ENCODE measurements around the gene DNER.

Gene DNER

DNA sequence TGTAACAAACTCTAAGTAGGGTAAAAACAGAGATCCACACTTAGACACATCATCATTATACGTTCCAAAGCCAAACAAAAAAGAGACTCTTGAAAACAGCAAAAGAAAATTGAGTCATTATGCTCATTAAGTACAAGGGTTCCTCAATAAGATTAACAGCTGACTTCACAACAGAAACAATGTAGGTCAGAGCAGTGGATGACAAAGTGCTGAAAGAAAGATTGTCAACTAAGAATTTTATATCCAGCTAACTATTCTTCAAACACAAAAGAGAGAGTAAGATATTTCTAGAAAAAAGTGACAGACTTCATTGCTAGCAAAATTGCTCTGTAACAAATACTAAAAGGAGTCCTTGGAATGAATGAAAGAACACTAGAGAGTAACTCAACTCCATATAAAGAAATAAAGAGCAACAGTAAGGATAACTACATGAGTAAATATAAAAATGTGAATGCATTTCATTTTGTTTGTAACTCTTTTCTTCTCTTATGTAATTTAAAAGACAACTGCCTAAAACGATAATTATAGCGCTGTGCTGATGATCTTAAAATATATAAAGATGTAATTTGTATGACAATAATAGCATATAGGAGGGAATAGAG is 23.8 kb upstream of the DNER start:
- Histone ChIP-seq H4K20me1 (ENCODE audit: insufficient read depth, low read length) (no peaks in the 10 kb centered on the region), H3K79me2 (ENCODE audit: low read length) (no peaks in the 10 kb centered on the region), H3K9ac (ENCODE audit: low read length) (no peak overlapping the region), H3K27me3 (ENCODE audit: low read depth, low read length) (no peaks in the 10 kb centered on the region), H3K9me3 (ENCODE audit: insufficient read depth, low read length) (peaks cover 12% of the 10 kb centered on the region; the same call in 1 of the 2 replicates), H2AFZ (ENCODE audit: low read depth, low read length) (no peak overlapping the region), H3K4me3 (ENCODE audit: low read length) (no peak overlapping the region), H3K36me3 (replicated peaks; ENCODE audit: low read depth, low read length) (no peaks in the 10 kb centered on the region), H3K27ac (ENCODE audit: low read length) (no peak overlapping the region), H3K4me2 (ENCODE audit: low read length) (no peak overlapping the region), H3K4me1 (ENCODE audit: low read length) (no peaks in the 10 kb centered on the region)
- TF ChIP-seq, protein P1, sequence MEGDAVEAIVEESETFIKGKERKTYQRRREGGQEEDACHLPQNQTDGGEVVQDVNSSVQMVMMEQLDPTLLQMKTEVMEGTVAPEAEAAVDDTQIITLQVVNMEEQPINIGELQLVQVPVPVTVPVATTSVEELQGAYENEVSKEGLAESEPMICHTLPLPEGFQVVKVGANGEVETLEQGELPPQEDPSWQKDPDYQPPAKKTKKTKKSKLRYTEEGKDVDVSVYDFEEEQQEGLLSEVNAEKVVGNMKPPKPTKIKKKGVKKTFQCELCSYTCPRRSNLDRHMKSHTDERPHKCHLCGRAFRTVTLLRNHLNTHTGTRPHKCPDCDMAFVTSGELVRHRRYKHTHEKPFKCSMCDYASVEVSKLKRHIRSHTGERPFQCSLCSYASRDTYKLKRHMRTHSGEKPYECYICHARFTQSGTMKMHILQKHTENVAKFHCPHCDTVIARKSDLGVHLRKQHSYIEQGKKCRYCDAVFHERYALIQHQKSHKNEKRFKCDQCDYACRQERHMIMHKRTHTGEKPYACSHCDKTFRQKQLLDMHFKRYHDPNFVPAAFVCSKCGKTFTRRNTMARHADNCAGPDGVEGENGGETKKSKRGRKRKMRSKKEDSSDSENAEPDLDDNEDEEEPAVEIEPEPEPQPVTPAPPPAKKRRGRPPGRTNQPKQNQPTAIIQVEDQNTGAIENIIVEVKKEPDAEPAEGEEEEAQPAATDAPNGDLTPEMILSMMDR (IDR thresholded peaks at IDR 0.05; ENCODE audit: low read depth, low read length) = no peak
- no peak for TF ChIP-seq EZH2phosphoT487 (IDR thresholded peaks at IDR 0.05; ENCODE audit: low read depth)

DNA sequence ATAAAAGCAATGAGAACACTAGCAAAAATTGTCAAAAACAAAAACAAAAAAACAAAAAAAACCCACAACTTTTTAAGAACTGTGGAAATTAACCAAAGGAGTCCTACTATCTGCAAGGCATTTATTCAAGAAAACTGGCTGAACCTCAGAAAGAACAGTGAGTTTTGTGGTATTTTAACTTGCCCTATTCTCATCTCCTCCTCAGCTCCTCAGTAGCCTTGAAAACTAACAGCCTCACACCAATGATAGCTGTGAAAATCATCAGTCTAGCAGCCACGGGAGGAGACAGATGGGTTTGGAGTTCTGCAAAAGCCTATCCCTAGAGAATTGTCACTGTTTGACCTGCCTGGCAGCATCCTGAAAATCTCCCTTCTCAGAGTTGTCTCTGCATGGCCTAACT is 20.1 kb upstream of the DNER start:
- TF ChIP-seq EZH2phosphoT487 (IDR thresholded peaks at IDR 0.05; ENCODE audit: low read depth) = no peak
- TF ChIP-seq, protein P1 (IDR thresholded peaks at IDR 0.05; ENCODE audit: low read depth, low read length) = no peak
- Histone ChIP-seq H3K9me3 (ENCODE audit: insufficient read depth, low read length) (peaks cover 12% of the 10 kb centered on the region; the same call in 1 of the 2 replicates), H3K9ac (ENCODE audit: low read length) (no peak overlapping the region), H3K27me3 (ENCODE audit: low read depth, low read length) (no peaks in the 10 kb centered on the region), H3K4me2 (ENCODE audit: low read length) (no peak overlapping the region), H3K4me3 (ENCODE audit: low read length) (no peak overlapping the region), H4K20me1 (ENCODE audit: insufficient read depth, low read length) (no peaks in the 10 kb centered on the region), H2AFZ (ENCODE audit: low read depth, low read length) (no peak overlapping the region), H3K27ac (ENCODE audit: low read length) (no peak overlapping the region), H3K36me3 (replicated peaks; ENCODE audit: low read depth, low read length) (no peaks in the 10 kb centered on the region), H3K4me1 (ENCODE audit: low read length) (no peaks in the 10 kb centered on the region), H3K79me2 (ENCODE audit: low read length) (no peaks in the 10 kb centered on the region)

DNA sequence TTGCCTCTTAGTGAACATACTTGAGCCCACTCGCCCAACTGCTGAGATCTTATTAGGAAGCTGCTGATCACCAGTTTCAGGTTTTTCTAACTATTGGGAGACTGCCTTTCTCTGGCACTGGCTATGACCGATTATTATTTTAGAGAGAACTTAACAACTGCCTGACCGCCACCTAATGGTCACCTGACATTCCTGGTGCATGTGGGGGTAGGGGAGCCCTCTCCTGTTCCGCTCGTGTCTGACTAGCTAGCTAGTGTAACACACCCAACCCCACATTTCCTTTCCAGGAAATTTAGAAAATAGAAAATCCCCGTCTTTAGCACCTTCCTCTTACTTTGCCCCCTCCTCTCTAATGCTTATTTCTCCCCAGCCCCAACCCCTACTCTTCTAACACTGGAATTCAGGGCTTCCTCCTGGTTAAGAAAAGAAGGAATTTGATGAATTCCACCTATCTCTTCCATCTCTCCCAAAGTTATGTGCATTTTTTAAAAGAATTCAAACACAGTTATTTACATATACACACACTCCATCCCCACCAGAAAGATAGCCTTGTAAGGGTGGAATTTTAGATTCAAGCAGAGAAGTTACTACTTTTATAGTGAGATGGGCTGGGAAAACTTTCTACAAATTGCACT is 19.4 kb upstream of the DNER start:
- Histone ChIP-seq H2AFZ (ENCODE audit: low read depth, low read length) (no peak overlapping the region), H3K9ac (ENCODE audit: low read length) (no peak overlapping the region), H3K27ac (ENCODE audit: low read length) (no peak overlapping the region), H3K79me2 (ENCODE audit: low read length) (no peaks in the 10 kb centered on the region), H3K4me3 (ENCODE audit: low read length) (no peak overlapping the region), H3K4me2 (ENCODE audit: low read length) (no peak overlapping the region), H4K20me1 (ENCODE audit: insufficient read depth, low read length) (no peaks in the 10 kb centered on the region), H3K27me3 (ENCODE audit: low read depth, low read length) (no peaks in the 10 kb centered on the region), H3K36me3 (replicated peaks; ENCODE audit: low read depth, low read length) (no peaks in the 10 kb centered on the region), H3K4me1 (ENCODE audit: low read length) (no peaks in the 10 kb centered on the region), H3K9me3 (ENCODE audit: insufficient read depth, low read length) (peaks cover 12% of the 10 kb centered on the region; the same call in 1 of the 2 replicates)
- TF ChIP-seq EZH2phosphoT487 (IDR thresholded peaks at IDR 0.05; ENCODE audit: low read depth) = no peak
- TF ChIP-seq, protein P1 (IDR thresholded peaks at IDR 0.05; ENCODE audit: low read depth, low read length) = no peak

DNA sequence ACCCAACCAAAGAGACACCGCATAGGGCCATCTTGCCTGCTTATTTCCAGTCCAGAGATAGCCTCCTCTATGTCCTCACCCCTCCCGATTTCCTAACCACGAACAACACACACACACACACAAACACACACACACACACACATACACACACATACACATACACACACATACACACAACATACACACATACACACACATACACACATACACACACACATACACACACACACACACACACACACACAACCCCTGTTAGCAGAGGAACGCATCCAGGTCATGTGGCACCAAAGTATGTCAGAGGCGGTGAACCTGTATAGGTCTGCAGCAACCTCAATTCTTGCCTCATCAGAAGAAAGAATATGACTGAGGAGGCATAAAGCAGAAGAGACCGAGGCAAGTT is 18.5 kb upstream of the DNER start:
- Histone ChIP-seq H3K4me2 (ENCODE audit: low read length) (no peak overlapping the region), H3K4me1 (ENCODE audit: low read length) (no peaks in the 10 kb centered on the region), H3K36me3 (replicated peaks; ENCODE audit: low read depth, low read length) (no peaks in the 10 kb centered on the region), H3K79me2 (ENCODE audit: low read length) (no peaks in the 10 kb centered on the region), H2AFZ (ENCODE audit: low read depth, low read length) (no peak overlapping the region), H4K20me1 (ENCODE audit: insufficient read depth, low read length) (no peaks in the 10 kb centered on the region), H3K27me3 (ENCODE audit: low read depth, low read length) (no peaks in the 10 kb centered on the region), H3K4me3 (ENCODE audit: low read length) (no peak overlapping the region), H3K27ac (ENCODE audit: low read length) (no peak overlapping the region), H3K9me3 (ENCODE audit: insufficient read depth, low read length) (peaks cover 5% of the 10 kb centered on the region; the same call in 1 of the 2 replicates), H3K9ac (ENCODE audit: low read length) (no peak overlapping the region)
- no peak for TF ChIP-seq EZH2phosphoT487 (IDR thresholded peaks at IDR 0.05; ENCODE audit: low read depth)
- TF ChIP-seq, protein P1 (IDR thresholded peaks at IDR 0.05; ENCODE audit: low read depth, low read length) = no peak

Data from OCI-LY3 (cell line).